Activated B cell treated with CpG ODN at 0.5 μM for 24 hours (primary cell): Measurements from ENCODE around the gene PPP6R2. TPM values are rescaled to one million over a fixed set of nuclear protein-coding genes. Genes with fewer than 3 reads are reported as not detected.
"Not testable (repeated sequence)": the region's sequence is repeated elsewhere in the genome, so short reads cannot be mapped to it uniquely, and the experiment has no call there.

ENCODE experiments used
- ATAC-seq: fragments of 200-7000 bp; cut with Tn5 transposase; one replicate; pipeline ENCODE4 v1.10.0; 2021; ENCODE audit warnings: low read depth, mild to moderate bottlenecking, moderate library complexity
- CTCF ChIA-PET: fragments of 350-600 bp; sonication (Branson Sonifier 250); formaldehyde crosslinking; loops from one replicate; lab custom pipeline; 2021; ENCODE audit warnings: antibody characterized with exemption; lab: Charles Lee
- POLR2A ChIA-PET: fragments of 350-600 bp; sonication (Branson Sonifier 250); formaldehyde crosslinking; loops from one replicate; lab custom pipeline; 2021; ENCODE audit warnings: antibody characterized with exemption; lab: Charles Lee
- DNase-seq: peaks from one replicate; pipeline ENCODE4 v3.0.0; 2022
- H3K27ac Mint-ChIP-seq: one replicate; pipeline ENCODE4 v1.8.0; 2020; ENCODE audit warnings: mixed read lengths
- H3K27me3 Mint-ChIP-seq: one replicate; pipeline ENCODE4 v1.8.0; 2021; ENCODE audit warnings: mixed read lengths
- H3K36me3 Mint-ChIP-seq: one replicate; pipeline ENCODE4 v1.8.0; 2021; ENCODE audit warnings: low read depth, mixed read lengths
- H3K4me1 Mint-ChIP-seq: one replicate; pipeline ENCODE4 v1.8.0; 2021; ENCODE audit warnings: mixed read lengths
- H3K4me3 Mint-ChIP-seq: one replicate; pipeline ENCODE4 v1.8.0; 2020; ENCODE audit warnings: mild to moderate bottlenecking, mixed read lengths
- H3K9me3 Mint-ChIP-seq: one replicate; pipeline ENCODE4 v1.8.0; 2020; ENCODE audit warnings: mixed read lengths
- intact Hi-C: fragments of 100-400 bp; cut with micrococcal nuclease; formaldehyde crosslinking; loops from one replicate; pipeline ENCODE4 v1.15.1; 2024
- total RNA-seq: library from RNA; stranded (reverse); gene quantifications from 2 replicates; pipeline ENCODE4 v1.2.3, GENCODE V29; 2022
- TF ChIP-seq, protein P1 (sequence below): fragments of 200-600 bp; IDR thresholded peaks from one replicate; pipeline ENCODE4 v1.8.0; 2022; ENCODE audit warnings: antibody characterized with exemption, mild to moderate bottlenecking

The PPP6R2 gene
- total RNA-seq, 1 donor from 2014 or later, result 77.3 TPM

DNA sequence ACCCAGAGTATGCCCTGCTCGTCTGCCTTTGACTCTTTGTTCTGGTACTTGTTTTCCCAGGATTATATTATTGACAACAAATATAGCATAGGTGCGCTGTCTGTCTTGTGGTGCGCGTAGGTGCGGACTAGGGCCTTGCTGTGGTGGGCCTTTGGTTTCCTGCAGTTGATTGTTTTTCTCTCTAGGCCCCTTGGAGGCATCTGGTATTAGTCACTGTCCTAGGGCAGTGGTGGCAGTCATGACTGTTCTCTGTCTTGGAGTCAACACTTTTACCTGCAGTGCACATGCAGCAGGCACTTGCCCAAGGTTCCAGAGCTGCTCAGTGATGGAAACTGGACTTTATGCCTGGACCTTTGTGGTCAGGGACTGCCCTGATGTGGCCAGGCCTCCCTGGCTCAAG lies 18.6 kb downstream of the PPP6R2 start:
- POLR2A ChIA-PET, result interaction anchor here (1.1 kb wide), 1 partner anchor 164 kb away, joined by 3 read pairs; the partner anchor contains the start of gene SCO2
- DNase-seq (no peak), ATAC-seq (no peak)
- Mint-ChIP-seq H3K27me3 (no peaks in the 10 kb centered on the region), H3K4me3 (no peak overlapping the region), H3K9me3 (no peaks in the 10 kb centered on the region), H3K4me1 (peaks cover 17% of the 10 kb centered on the region), H3K36me3 (peaks cover 39% of the 10 kb centered on the region), H3K27ac (no peak overlapping the region)
- TF ChIP-seq, protein P1, sequence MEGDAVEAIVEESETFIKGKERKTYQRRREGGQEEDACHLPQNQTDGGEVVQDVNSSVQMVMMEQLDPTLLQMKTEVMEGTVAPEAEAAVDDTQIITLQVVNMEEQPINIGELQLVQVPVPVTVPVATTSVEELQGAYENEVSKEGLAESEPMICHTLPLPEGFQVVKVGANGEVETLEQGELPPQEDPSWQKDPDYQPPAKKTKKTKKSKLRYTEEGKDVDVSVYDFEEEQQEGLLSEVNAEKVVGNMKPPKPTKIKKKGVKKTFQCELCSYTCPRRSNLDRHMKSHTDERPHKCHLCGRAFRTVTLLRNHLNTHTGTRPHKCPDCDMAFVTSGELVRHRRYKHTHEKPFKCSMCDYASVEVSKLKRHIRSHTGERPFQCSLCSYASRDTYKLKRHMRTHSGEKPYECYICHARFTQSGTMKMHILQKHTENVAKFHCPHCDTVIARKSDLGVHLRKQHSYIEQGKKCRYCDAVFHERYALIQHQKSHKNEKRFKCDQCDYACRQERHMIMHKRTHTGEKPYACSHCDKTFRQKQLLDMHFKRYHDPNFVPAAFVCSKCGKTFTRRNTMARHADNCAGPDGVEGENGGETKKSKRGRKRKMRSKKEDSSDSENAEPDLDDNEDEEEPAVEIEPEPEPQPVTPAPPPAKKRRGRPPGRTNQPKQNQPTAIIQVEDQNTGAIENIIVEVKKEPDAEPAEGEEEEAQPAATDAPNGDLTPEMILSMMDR, result no peak
- CTCF ChIA-PET, result no interaction called here
- intact Hi-C loops, result no loop called here

DNA sequence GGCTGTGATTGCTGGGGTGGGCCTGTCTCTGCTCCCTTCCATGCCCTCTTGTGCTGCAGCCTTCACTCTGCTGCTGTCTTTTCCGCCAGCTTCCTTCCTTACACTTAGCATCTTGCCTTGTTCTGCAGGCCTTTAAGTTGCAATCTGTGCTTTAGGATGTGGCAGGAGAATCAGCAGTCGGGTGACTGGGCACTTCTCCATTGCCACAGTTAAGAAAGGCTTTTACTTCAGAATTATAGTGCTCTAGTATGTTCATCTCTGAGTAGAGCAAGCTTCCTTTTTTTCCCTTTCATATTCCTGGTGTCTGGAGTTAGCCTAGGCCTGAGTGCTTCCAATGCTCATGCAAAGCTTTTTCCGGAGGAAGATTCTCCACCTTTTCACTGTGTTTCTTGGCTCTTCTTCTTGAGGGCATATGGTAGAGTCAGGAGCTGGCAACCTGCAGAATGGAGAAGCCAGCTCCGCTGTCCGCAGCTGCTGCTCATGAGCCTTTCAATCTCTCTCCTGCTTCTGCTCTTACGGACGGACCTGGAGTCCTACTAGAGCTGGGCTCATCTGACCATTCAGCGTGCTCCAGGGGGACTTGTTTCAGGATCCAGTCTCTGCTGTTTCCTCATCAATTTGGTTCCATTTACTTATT lies 20.2 kb downstream of the PPP6R2 start:
- ChIA-PET CTCF (no interaction called here), POLR2A (no interaction called here)
- DNase-seq, result no peak
- TF ChIP-seq, protein P1, result no peak
- no peak for ATAC-seq
- Mint-ChIP-seq H3K27me3 (no peaks in the 10 kb centered on the region), H3K27ac (no peak overlapping the region), H3K4me1 (peaks cover 11% of the 10 kb centered on the region), H3K36me3 (peaks cover 48% of the 10 kb centered on the region), H3K9me3 (no peaks in the 10 kb centered on the region), H3K4me3 (no peak overlapping the region)
- intact Hi-C loops, result no loop called here

DNA sequence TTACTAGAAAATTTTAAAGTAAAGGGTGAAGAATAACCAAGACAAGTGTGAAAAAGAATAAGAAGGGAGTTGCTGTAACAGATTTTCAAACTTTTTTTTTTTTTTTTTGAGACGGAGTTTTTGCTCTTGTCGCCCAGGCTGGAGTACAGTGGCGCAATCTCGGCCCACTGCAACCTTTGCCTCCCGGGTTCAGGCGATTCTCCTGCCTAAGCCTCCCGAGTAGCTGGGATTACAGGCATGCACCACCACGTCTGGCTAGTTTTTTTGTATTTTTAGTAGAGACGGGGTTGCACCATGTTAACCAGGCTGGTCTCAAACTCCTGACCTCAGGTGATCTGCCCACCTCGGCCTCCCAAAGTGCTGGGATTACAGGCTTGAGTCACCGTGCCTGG lies 20.7 kb downstream of the PPP6R2 start:
- intact Hi-C loops, H3K4me3 Mint-ChIP-seq, H3K27ac Mint-ChIP-seq, H3K9me3 Mint-ChIP-seq, ATAC-seq, POLR2A ChIA-PET, CTCF ChIA-PET, DNase-seq, H3K27me3 Mint-ChIP-seq: not testable (repeated sequence)
- Mint-ChIP-seq H3K4me1 (peaks cover 11% of the 10 kb centered on the region), H3K36me3 (peaks cover 51% of the 10 kb centered on the region)

DNA sequence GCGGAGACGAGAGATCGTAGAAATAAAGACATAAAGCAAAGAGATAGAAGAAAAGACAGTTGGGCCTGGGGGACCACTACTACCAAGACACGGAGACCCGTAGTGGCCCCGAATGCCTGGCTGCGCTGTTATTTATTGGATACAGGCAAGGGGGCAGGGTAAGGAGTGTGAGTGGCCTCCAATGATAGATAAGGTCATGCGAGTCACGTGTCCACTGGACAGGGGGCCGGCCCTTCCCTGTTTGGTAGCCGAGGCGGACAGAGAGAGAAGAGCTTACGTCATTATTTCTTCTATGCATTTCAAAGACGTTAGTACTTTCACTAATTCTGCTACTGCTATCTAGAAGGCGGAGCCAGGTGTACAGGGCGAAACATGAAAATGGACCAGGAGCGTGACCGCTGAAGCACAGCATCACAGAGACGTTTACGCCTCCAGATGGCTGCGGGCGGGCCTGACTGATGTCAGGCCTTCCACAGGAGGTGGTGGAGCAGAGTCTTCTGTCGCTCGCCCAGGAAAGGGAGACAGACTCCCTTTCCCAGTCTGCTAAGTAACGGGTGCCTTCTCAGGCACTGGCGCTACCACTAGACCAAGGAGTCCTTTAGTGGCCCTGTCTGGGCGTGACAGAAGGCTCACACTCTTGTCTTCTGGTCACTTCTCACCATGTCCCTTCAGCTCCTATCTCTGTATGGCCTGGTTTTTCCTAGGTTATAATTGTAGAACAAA lies 24.8 kb downstream of the PPP6R2 start:
- no peaks in the 10 kb centered on the region for H3K9me3 Mint-ChIP-seq
- ChIA-PET POLR2A (no interaction called here), CTCF (interaction anchor here (1.5 kb wide), 1 partner anchor 41 kb away, joined by 3 read pairs; no protein-coding TSS in a partner anchor)
- ATAC-seq, result no peak
- no peaks in the 10 kb centered on the region for H3K27me3 Mint-ChIP-seq
- peaks cover 39% of the 10 kb centered on the region for H3K36me3 Mint-ChIP-seq
- TF ChIP-seq, protein P1, result no peak
- H3K27ac Mint-ChIP-seq, result no peak overlapping the region
- H3K4me1 Mint-ChIP-seq, result peaks cover 1% of the 10 kb centered on the region
- intact Hi-C loops, result no loop called here
- no peak overlapping the region for H3K4me3 Mint-ChIP-seq
- DNase-seq, result no peak

DNA sequence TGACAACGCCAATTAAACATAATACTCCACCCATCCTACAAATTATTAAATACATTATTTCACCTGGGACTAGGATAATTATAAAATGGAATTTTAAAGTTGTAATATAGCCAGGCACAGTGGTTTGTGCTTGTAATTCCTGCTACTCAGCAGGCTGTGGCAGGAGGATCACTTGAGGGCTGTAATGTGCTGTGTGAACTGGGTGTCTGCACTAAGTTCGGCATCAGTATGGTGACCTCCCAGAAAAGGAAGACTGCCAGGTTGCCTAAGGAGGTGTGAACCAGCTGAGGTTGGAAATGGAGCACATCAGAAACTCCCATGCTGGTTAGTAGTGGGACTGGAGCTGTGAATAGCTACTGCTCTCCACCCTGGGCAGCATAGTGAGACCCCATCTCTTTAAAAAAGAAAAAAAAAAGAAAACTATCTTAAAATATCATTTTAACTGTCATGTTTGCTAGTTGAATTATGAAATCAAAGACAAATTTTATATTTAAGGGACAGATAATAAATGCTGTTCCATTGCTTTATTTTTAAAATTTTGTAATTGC lies 28.0 kb downstream of the PPP6R2 start:
- CTCF ChIA-PET, result interaction anchor here (0.6 kb wide), 1 partner anchor 29 kb away, joined by 3 read pairs; no protein-coding TSS in a partner anchor
- intact Hi-C loops, result no loop called here
- no peak overlapping the region for H3K27ac Mint-ChIP-seq

More for the DNA sequence above, 28.0 kb downstream of the PPP6R2 start:
- Mint-ChIP-seq H3K36me3 (peaks cover 46% of the 10 kb centered on the region), H3K27me3 (no peaks in the 10 kb centered on the region), H3K4me1 (peaks cover 12% of the 10 kb centered on the region), H3K4me3 (no peak overlapping the region), H3K9me3 (no peaks in the 10 kb centered on the region)
- POLR2A ChIA-PET, result no interaction called here
- TF ChIP-seq, protein P1, result no peak
- ATAC-seq (no peak), DNase-seq (no peak)
